ENCODE measurements around the gene UVRAG.

GRCh38 chr11:75816561-75817239 lies 1.7 kb downstream of the UVRAG start:
- TF ChIP-seq GLIS1 (tag by site-specific recombination; IDR thresholded peaks at IDR 0.05) = no peak
- TF ChIP-seq, protein P1, sequence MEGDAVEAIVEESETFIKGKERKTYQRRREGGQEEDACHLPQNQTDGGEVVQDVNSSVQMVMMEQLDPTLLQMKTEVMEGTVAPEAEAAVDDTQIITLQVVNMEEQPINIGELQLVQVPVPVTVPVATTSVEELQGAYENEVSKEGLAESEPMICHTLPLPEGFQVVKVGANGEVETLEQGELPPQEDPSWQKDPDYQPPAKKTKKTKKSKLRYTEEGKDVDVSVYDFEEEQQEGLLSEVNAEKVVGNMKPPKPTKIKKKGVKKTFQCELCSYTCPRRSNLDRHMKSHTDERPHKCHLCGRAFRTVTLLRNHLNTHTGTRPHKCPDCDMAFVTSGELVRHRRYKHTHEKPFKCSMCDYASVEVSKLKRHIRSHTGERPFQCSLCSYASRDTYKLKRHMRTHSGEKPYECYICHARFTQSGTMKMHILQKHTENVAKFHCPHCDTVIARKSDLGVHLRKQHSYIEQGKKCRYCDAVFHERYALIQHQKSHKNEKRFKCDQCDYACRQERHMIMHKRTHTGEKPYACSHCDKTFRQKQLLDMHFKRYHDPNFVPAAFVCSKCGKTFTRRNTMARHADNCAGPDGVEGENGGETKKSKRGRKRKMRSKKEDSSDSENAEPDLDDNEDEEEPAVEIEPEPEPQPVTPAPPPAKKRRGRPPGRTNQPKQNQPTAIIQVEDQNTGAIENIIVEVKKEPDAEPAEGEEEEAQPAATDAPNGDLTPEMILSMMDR (tag by site-specific recombination; IDR thresholded peaks at IDR 0.05) = no peak
- TF ChIP-seq, protein P2, sequence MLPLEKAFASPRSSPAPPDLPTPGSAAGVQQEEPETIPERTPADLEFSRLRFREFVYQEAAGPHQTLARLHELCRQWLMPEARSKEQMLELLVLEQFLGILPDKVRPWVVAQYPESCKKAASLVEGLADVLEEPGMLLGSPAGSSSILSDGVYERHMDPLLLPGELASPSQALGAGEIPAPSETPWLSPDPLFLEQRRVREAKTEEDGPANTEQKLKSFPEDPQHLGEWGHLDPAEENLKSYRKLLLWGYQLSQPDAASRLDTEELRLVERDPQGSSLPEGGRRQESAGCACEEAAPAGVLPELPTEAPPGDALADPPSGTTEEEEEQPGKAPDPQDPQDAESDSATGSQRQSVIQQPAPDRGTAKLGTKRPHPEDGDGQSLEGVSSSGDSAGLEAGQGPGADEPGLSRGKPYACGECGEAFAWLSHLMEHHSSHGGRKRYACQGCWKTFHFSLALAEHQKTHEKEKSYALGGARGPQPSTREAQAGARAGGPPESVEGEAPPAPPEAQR (tag by site-specific recombination; IDR thresholded peaks at IDR 0.05) = no peak
- no peak for TF ChIP-seq HOXA7 (CRISPR knock-in tag; IDR thresholded peaks at IDR 0.05; ENCODE audit: borderline replicate concordance)
- peak; percentile 85 for TF ChIP-seq ZFHX2 (tag by site-specific recombination; conservative IDR thresholded peaks at IDR 0.05)
- TF ChIP-seq, protein P3, sequence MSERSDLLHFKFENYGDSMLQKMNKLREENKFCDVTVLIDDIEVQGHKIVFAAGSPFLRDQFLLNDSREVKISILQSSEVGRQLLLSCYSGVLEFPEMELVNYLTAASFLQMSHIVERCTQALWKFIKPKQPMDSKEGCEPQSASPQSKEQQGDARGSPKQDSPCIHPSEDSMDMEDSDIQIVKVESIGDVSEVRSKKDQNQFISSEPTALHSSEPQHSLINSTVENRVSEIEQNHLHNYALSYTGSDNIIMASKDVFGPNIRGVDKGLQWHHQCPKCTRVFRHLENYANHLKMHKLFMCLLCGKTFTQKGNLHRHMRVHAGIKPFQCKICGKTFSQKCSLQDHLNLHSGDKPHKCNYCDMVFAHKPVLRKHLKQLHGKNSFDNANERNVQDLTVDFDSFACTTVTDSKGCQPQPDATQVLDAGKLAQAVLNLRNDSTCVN (tag by site-specific recombination; optimal IDR thresholded peaks at IDR 0.05) = no peak

Data from HEK293 (cell line).